Lower leg skin (tissue), 4 donors: Measurements from ENCODE around the gene CD38. TPM values are rescaled to one million over a fixed set of nuclear protein-coding genes. Genes with fewer than 3 reads are reported as not detected.

Source experiments
- DNase-seq, 2 donors: peaks; one replicate each; pipeline ENCODE4 v3.0.0-alpha.2; 2019; ENCODE audit warnings: low spot score in 2 of 2
- H3K4me3 ChIP-seq: fragments of 200-600 bp; sonication (generic); 2 replicates; pipeline ENCODE4 v1.5.1; 2017; ENCODE audit warnings: mild to moderate bottlenecking, low read depth; ENCODE audit not compliant: poor library complexity, severe bottlenecking
- CTCF ChIP-seq, 3 donors: fragments of 450-650 bp; IDR thresholded peaks; one replicate each; pipeline ENCODE4 v1.5.1; 2016; ENCODE audit warnings: antibody characterized with exemption in 3 of 3, mild to moderate bottlenecking in 3 of 3, moderate library complexity in 2 of 3
- POLR2A ChIP-seq, 2 donors: fragments of 450-650 bp; IDR thresholded peaks; one replicate each; pipeline ENCODE4 v1.6.1; 2016 to 2017; ENCODE audit warnings: antibody characterized with exemption in 2 of 2, mild to moderate bottlenecking in 1 of 2, moderate library complexity in 1 of 2
- WGBS, 2 donors: methylation state at CpG; one replicate each; pipeline ENCODE4 v1.1.5; 2018; 5-methylcytosine and 5-hydroxymethylcytosine counted together
- intact Hi-C: fragments of 100-400 bp; cut with DNase I; formaldehyde crosslinking; loops from one replicate; pipeline ENCODE4 v1.15.0; 2023; ENCODE audit warnings: low total_unique reads
- total RNA-seq, 4 donors: library from RNA; depleted of rRNA; stranded (reverse); fragments of >200 nt; gene quantifications; one replicate each; pipeline ENCODE4 v1.1.0, GENCODE V29; 2016

Gene CD38
- total RNA-seq, 4 donors from 2014 or later = 0.08 to 1.1 (median 0.21) TPM

GRCh38 chr4:15765910-15766697 lies 12.0 kb upstream of the CD38 start:
- intact Hi-C loops = no loop called here
- no peak for TF ChIP-seq CTCF (IDR thresholded peaks at IDR 0.05)
- no peak for TF ChIP-seq POLR2A (IDR thresholded peaks at IDR 0.05)
- WGBS, 2 donors = 66% methylated on average over 6 of the region's 6 CpGs
- no peak for DNase-seq
- H3K4me3 ChIP-seq = no peak overlapping the region

GRCh38 chr4:15766821-15767220 lies 11.3 kb upstream of the CD38 start:
- H3K4me3 ChIP-seq = no peak overlapping the region
- DNase-seq = no peak
- WGBS, 2 donors = 86 to 87% methylated on average over 8 of the region's 8 CpGs
- intact Hi-C loops = no loop called here
- TF ChIP-seq POLR2A (IDR thresholded peaks at IDR 0.05) (no peak), CTCF (IDR thresholded peaks at IDR 0.05) (no peak)

- WGBS, 2 donors = 54 to 75% methylated on average over 2 of the region's 2 CpGs
Measured at GRCh38 chr4:15769202-15769601, 8.9 kb upstream of the CD38 start.

GRCh38 chr4:15771216-15772058 lies 6.7 kb upstream of the CD38 start:
- TF ChIP-seq CTCF (IDR thresholded peaks at IDR 0.05) = no peak
- no peak for TF ChIP-seq POLR2A (IDR thresholded peaks at IDR 0.05)
- H3K4me3 ChIP-seq = no peak overlapping the region
- DNase-seq = no peak
- WGBS, 2 donors = 53 to 57% methylated on average over 3 of the region's 3 CpGs
- intact Hi-C loops = no loop called here

More at GRCh38 chr4:15769202-15769601, 8.9 kb upstream of the CD38 start:
- intact Hi-C loops = no loop called here
- H3K4me3 ChIP-seq = no peak overlapping the region
- DNase-seq = peak in 1 of 2 donors; percentile 52
- TF ChIP-seq CTCF (IDR thresholded peaks at IDR 0.05) = no peak
- no peak for TF ChIP-seq POLR2A (IDR thresholded peaks at IDR 0.05)

GRCh38 chr4:15774020-15774420 lies 4.1 kb upstream of the CD38 start:
- 75 to 85% methylated on average over 4 of the region's 4 CpGs for WGBS, 2 donors
- intact Hi-C loops = no loop called here
- TF ChIP-seq CTCF (IDR thresholded peaks at IDR 0.05) = no peak
- TF ChIP-seq POLR2A (IDR thresholded peaks at IDR 0.05) = no peak
- no peak overlapping the region for H3K4me3 ChIP-seq
- no peak for DNase-seq
